ENCODE results near the gene CCIN.
"Not testable (repeated sequence)": the region's sequence is repeated elsewhere in the genome, so short reads cannot be mapped to it uniquely, and the experiment has no call there.

The CCIN gene

DNA sequence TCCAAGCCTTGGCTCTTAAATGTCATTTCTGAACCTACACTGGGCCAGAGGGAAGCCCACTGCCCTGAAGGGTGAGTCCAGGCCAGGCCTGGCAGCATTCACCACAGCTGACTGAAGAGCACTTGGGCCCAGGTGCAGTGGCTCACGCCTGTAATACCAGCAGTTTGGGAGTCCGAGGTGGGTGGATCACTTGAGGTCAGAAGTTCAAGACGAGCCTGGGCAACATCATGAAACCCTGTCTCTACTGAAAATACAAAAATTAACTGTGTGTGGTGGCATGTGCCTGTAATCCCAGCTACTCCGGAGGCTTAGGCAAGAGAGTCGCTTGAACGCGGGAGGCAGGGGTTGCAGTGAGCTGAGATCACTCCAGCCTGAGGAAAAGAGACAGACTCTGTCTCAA, 5.1 kb downstream of the CCIN start:
- in situ Hi-C loops (cut with MboI; ENCODE audit: low sequenced_read_pairs, unreplicated experiment): no loop called here

DNA sequence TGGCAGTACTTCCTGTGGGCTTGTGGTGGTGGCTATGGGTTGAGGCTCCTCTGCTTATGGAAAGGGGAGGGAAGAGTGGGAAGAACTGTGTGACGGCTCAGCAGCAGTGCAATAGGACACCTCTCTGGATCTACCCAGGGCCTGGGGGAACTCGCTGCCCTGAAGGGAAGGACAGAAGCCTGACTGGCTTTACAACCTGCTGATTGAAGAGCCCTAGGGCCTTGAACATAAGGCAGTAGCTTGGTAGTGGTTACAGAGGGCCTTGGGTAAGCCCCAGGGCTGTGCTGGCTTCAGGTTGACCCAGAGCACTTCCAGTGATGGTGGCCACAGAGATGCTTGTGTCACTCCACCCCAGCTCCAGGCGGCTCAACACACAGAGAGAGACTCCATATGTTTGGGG, 5.5 kb downstream of the CCIN start:
- TF ChIP-seq, protein P1, sequence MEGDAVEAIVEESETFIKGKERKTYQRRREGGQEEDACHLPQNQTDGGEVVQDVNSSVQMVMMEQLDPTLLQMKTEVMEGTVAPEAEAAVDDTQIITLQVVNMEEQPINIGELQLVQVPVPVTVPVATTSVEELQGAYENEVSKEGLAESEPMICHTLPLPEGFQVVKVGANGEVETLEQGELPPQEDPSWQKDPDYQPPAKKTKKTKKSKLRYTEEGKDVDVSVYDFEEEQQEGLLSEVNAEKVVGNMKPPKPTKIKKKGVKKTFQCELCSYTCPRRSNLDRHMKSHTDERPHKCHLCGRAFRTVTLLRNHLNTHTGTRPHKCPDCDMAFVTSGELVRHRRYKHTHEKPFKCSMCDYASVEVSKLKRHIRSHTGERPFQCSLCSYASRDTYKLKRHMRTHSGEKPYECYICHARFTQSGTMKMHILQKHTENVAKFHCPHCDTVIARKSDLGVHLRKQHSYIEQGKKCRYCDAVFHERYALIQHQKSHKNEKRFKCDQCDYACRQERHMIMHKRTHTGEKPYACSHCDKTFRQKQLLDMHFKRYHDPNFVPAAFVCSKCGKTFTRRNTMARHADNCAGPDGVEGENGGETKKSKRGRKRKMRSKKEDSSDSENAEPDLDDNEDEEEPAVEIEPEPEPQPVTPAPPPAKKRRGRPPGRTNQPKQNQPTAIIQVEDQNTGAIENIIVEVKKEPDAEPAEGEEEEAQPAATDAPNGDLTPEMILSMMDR (IDR thresholded peaks at IDR 0.05; ENCODE audit: borderline replicate concordance, control extremely low read depth, extremely low read depth, insufficient read depth, missing control alignments): no peak
- no peak for DNase-seq (ENCODE audit: low spot score)
- in situ Hi-C loops (cut with MboI; ENCODE audit: low sequenced_read_pairs, unreplicated experiment): no loop called here

More for the DNA sequence above, 5.1 kb downstream of the CCIN start:
- TF ChIP-seq, protein P1 (IDR thresholded peaks at IDR 0.05; ENCODE audit: borderline replicate concordance, control extremely low read depth, extremely low read depth, insufficient read depth, missing control alignments): no peak
- DNase-seq (ENCODE audit: low spot score): no peak

DNA sequence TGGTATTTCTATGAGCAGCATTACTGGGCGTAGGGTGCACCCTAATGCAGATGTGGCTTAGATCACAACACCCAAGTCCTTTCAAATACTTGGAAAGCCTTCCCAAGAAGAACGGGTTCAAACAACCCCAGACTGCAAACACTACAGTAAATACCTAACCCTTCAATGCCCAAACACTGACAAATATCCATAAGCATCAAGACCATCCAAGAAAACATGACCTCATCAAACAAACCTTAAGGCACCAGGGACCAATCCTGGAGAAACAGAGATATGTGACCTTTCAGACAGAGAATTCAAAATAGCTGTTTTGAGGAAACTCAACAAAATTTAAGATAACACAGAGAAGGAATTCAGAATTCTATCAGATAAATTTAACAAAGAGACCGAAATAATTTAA, 6.0 kb downstream of the CCIN start:
- in situ Hi-C loops (cut with MboI; ENCODE audit: low sequenced_read_pairs, unreplicated experiment); DNase-seq (ENCODE audit: low spot score): not testable (repeated sequence)

DNA sequence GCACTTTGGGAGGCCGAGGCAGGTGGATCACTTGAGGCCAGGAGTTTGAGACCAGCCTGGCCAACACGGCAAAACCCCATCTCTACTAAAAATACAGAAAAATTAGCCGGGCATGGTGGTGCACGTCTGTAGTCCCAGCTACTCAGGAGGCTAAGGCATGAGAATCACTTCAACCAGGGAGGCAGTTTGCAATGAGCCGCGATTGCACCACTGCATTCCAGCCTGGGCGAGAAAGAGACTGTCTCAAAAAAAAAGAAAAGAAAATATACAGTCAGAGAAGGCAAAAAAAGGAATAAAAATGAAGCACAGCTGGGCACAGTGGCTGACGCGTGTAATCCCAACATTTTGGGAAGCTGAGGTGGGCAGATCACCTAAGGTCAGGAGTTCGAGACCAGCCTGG, 7.3 kb downstream of the CCIN start:
- in situ Hi-C loops (cut with MboI; ENCODE audit: low sequenced_read_pairs, unreplicated experiment): not testable (repeated sequence)

DNA sequence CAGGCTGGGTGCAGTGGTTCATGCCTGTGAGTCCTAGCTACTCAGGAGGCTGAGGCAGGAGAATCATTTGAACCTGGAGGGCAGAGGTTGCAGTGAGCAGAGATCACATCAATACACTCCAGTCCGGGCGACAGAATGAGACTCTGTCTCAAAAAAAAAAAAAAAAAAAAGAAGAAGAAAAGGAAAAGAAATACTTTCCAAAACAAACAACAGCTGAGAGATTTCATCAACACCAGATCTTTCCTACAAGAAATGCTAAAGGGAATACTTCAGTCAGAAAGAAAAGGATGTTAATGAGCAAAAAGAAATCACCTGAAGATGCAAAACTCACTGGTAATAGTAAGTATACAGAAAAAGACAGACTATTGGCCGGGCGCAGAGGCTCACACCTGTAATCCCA, 8.4 kb downstream of the CCIN start:
- TF ChIP-seq, protein P1 (IDR thresholded peaks at IDR 0.05; ENCODE audit: borderline replicate concordance, control extremely low read depth, extremely low read depth, insufficient read depth, missing control alignments): no peak
- in situ Hi-C loops (cut with MboI; ENCODE audit: low sequenced_read_pairs, unreplicated experiment): no loop called here
- DNase-seq (ENCODE audit: low spot score): no peak

More for the DNA sequence above, 7.3 kb downstream of the CCIN start:
- DNase-seq (ENCODE audit: low spot score): not testable (repeated sequence)

DNA sequence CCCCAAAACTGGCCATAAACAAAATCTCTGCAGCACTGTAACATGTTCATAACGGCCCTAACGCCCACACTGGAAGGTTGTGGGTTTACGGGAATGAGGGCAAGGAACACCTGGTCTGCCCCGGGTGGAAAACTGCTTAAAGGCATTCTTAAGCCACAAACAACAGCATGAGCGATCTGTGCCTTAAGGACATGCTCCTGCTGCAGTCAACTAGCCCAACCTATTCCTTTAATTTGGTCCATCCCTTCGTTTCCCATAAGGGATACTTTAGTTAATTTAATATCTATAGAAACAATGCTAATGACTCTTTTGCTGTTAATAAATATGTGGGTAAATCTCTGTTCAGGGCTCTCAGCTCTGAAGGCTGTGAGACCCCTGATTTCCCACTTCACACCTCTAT, 11.1 kb downstream of the CCIN start:
- DNase-seq (ENCODE audit: low spot score); in situ Hi-C loops (cut with MboI; ENCODE audit: low sequenced_read_pairs, unreplicated experiment): not testable (repeated sequence)

DNA sequence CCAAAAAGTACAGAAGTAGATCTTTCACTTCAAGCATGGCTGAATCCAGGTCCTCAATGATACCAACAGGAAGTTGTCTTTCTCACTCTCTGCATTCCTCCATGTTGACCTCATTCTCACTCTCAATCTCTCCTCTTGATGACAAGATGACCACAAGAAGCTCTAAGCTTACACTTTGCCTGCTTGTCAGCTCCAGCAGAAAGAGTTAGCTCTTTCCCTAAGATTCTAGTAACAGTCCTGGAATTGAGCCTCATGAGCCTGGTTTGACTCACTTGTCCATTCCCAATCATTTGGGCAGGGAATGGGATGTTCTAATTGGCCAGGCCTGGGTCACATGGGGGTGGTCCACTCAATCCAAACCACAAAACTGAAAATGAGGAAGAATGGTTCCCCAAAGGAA, 18.2 kb downstream of the CCIN start:
- TF ChIP-seq, protein P1 (IDR thresholded peaks at IDR 0.05; ENCODE audit: borderline replicate concordance, control extremely low read depth, extremely low read depth, insufficient read depth, missing control alignments): no peak
- in situ Hi-C loops (cut with MboI; ENCODE audit: low sequenced_read_pairs, unreplicated experiment): no loop called here
- peak; percentile 43 for DNase-seq (ENCODE audit: low spot score)

DNA sequence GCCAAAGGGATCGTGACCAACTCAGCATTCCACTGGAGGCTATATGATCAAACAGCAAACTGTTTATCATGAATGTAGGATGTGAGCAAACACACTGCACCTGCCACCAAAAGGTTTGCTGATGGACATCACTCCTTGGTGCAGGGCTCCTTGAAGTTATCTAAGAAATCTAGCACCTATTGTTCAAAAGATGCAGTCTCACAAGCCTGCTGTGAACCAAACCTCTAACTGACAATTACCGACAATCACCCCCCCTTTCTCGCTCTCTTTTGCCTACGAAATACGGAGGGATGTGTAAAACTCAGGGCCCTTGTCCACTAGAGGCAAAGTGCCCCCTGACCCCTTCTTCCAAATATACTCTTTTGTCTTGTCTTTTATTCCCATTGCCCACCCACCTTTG, 19.0 kb downstream of the CCIN start:
- in situ Hi-C loops (cut with MboI; ENCODE audit: low sequenced_read_pairs, unreplicated experiment): no loop called here
- DNase-seq (ENCODE audit: low spot score): no peak
- TF ChIP-seq, protein P1 (IDR thresholded peaks at IDR 0.05; ENCODE audit: borderline replicate concordance, control extremely low read depth, extremely low read depth, insufficient read depth, missing control alignments): no peak
